Neural progenitor cell (in vitro differentiated cells): ENCODE results near the gene DYSF. TPM values are rescaled to one million over a fixed set of nuclear protein-coding genes. Genes with fewer than 3 reads are reported as not detected.

Source experiments
- DNase-seq: peaks from one replicate; pipeline ENCODE4 v3.0.0-alpha.2; 2016; ENCODE audit warnings: low spot score
- H2AFZ ChIP-seq: fragments of 200-600 bp; sonication (generic); replicated peaks from 2 replicates; pipeline ENCODE4 v1.6.1; 2016; ENCODE audit warnings: antibody characterized with exemption
- H3F3A ChIP-seq: fragments of 200-600 bp; sonication (generic); 2 replicates; pipeline ENCODE4 v1.6.1; 2016; ENCODE audit warnings: antibody characterized with exemption, low read depth
- H3K27ac ChIP-seq: fragments of 200-600 bp; sonication (generic); 2 replicates; pipeline ENCODE4 v1.5.1; 2016; ENCODE audit warnings: mild to moderate bottlenecking
- H3K27me3 ChIP-seq: fragments of 200-600 bp; sonication (generic); 2 replicates; pipeline ENCODE4 v1.6.1; 2016; ENCODE audit warnings: mild to moderate bottlenecking, moderate library complexity
- H3K36me3 ChIP-seq: fragments of 200-600 bp; sonication (generic); 2 replicates; pipeline ENCODE4 v1.5.1; 2016
- H3K4me1 ChIP-seq: fragments of 200-600 bp; sonication (generic); 2 replicates; pipeline ENCODE4 v1.6.1; 2016; ENCODE audit warnings: mixed run types
- H3K4me2 ChIP-seq: fragments of 200-600 bp; sonication (generic); 2 replicates; pipeline ENCODE4 v1.6.1; 2016
- H3K4me3 ChIP-seq: fragments of 200-600 bp; sonication (generic); 2 replicates; pipeline ENCODE4 v1.5.1; 2016
- H3K79me2 ChIP-seq: fragments of 200-600 bp; sonication (generic); 2 replicates; pipeline ENCODE4 v1.6.1; 2016; ENCODE audit warnings: low read depth
- H3K9ac ChIP-seq: fragments of 200-600 bp; sonication (generic); 2 replicates; pipeline ENCODE4 v1.6.1; 2016
- H3K9me3 ChIP-seq: fragments of 200-600 bp; sonication (generic); 2 replicates; pipeline ENCODE4 v1.5.1; 2016; ENCODE audit warnings: low read depth
- H4K20me1 ChIP-seq: fragments of 200-600 bp; sonication (generic); 2 replicates; pipeline ENCODE4 v1.6.1; 2016; ENCODE audit warnings: low read depth
- H3K27ac Mint-ChIP-seq: 3 replicates; pipeline ENCODE4 v1.8.0; 2021; ENCODE audit warnings: mixed read lengths
- H3K27me3 Mint-ChIP-seq: 2 replicates; pipeline ENCODE4 v1.8.0; 2022; ENCODE audit warnings: low read depth, mild to moderate bottlenecking, inconsistent platforms, moderate library complexity, mixed read lengths; ENCODE audit not compliant: insufficient read depth
- H3K36me3 Mint-ChIP-seq: 3 replicates; pipeline ENCODE4 v1.8.0; 2021; ENCODE audit warnings: mixed read lengths
- H3K4me1 Mint-ChIP-seq: 3 replicates; pipeline ENCODE4 v1.8.0; 2021; ENCODE audit warnings: mixed read lengths
- H3K4me3 Mint-ChIP-seq: 3 replicates; pipeline ENCODE4 v1.8.0; 2021; ENCODE audit warnings: mild to moderate bottlenecking, moderate library complexity, mixed read lengths
- H3K9me3 Mint-ChIP-seq: 3 replicates; pipeline ENCODE4 v1.8.0; 2020; ENCODE audit warnings: mixed read lengths
- EZH2 ChIP-seq: fragments of 200-600 bp; sonication (generic); IDR thresholded peaks from 2 replicates; pipeline ENCODE4 v1.6.1; 2017; ENCODE audit warnings: antibody characterized with exemption, mild to moderate bottlenecking, moderate library complexity
- EZH2phosphoT487 ChIP-seq: fragments of 200-600 bp; sonication (generic); IDR thresholded peaks from 2 replicates; pipeline ENCODE4 v1.6.1; 2017; ENCODE audit warnings: antibody characterized with exemption
- total RNA-seq: library from RNA; depleted of rRNA; stranded (reverse); fragments of >200 nt; gene quantifications from 2 replicates; pipeline ENCODE4 v1.2.3, GENCODE V29; 2015; ENCODE audit warnings: low replicate concordance
- TF ChIP-seq, protein P1 (sequence below): fragments of 200-600 bp; sonication (generic); IDR thresholded peaks from 2 replicates; pipeline ENCODE4 v1.5.1; 2017; ENCODE audit warnings: antibody characterized with exemption, mild to moderate bottlenecking

Gene DYSF
- total RNA-seq, 1 donor from 2014 or later, result 0.39 TPM

DNA sequence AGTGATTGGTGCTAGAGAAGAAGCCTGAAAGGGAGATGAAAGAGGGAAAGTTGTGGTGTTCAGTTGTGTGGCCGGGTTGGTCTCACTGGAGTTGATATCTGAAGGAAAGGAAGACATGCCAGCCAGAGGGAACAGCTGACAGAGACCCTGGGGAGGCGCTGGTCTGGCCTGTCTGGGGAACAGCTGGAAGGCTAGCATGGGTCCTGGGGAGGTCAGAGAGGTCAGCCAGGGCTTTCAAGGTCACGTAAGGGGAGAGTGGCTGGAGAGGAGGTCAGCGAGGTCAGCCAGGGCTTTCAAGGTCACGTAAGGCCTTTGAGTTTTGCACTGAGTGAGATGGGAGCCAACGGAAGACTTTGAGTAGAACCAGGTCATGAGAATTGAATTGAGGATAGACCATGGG lies 11.0 kb downstream of the DYSF start:
- H3K4me3 Mint-ChIP-seq, result no peak overlapping the region
- H3K4me1 ChIP-seq, result peaks cover 7% of the 10 kb centered on the region
- no peaks in the 10 kb centered on the region for H3K36me3 ChIP-seq
- no peaks in the 10 kb centered on the region for H3K36me3 Mint-ChIP-seq
- TF ChIP-seq, protein P1, sequence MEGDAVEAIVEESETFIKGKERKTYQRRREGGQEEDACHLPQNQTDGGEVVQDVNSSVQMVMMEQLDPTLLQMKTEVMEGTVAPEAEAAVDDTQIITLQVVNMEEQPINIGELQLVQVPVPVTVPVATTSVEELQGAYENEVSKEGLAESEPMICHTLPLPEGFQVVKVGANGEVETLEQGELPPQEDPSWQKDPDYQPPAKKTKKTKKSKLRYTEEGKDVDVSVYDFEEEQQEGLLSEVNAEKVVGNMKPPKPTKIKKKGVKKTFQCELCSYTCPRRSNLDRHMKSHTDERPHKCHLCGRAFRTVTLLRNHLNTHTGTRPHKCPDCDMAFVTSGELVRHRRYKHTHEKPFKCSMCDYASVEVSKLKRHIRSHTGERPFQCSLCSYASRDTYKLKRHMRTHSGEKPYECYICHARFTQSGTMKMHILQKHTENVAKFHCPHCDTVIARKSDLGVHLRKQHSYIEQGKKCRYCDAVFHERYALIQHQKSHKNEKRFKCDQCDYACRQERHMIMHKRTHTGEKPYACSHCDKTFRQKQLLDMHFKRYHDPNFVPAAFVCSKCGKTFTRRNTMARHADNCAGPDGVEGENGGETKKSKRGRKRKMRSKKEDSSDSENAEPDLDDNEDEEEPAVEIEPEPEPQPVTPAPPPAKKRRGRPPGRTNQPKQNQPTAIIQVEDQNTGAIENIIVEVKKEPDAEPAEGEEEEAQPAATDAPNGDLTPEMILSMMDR, result no peak
- TF ChIP-seq EZH2phosphoT487, result no peak
- TF ChIP-seq EZH2, result no peak
- H3K9me3 Mint-ChIP-seq, result no peaks in the 10 kb centered on the region
- no peak for DNase-seq
- no peak overlapping the region for H3K27ac Mint-ChIP-seq
- H3K27ac ChIP-seq, result no peak overlapping the region
- no peak overlapping the region for H3K9ac ChIP-seq
- H3K27me3 ChIP-seq, result peaks cover 85% of the 10 kb centered on the region
- H3K27me3 Mint-ChIP-seq, result peaks cover 24% of the 10 kb centered on the region
- no peak overlapping the region for H2AFZ ChIP-seq
- H3K4me3 ChIP-seq, result no peak overlapping the region
- peaks cover 10% of the 10 kb centered on the region for H4K20me1 ChIP-seq
- no peaks in the 10 kb centered on the region for H3K79me2 ChIP-seq
- peaks cover 6% of the 10 kb centered on the region for H3F3A ChIP-seq
- peaks cover 16% of the 10 kb centered on the region for H3K4me1 Mint-ChIP-seq
- no peaks in the 10 kb centered on the region for H3K9me3 ChIP-seq
- H3K4me2 ChIP-seq, result no peak overlapping the region

DNA sequence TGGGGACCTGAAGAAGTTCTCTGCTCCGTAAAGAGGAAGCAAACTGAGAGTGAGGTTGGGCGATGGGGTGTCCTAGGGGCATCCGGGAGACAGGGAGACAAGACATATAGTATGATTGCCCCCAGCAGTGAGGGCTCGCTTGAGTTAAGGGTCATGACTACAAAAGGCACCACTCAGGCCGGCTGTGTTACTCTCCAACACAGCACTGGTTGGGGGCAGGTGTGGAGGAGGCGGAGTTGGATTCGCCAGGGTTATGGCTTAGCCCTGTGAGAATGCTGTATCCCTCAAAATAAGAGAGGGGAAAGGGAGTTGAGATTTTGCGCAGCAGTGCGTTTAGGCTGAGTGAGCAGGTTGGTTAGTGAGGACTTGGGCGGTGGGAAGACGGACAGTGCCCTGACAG lies 12.0 kb downstream of the DYSF start:
- peak overlapping the region; percentile 92 for H3K4me2 ChIP-seq

DNA sequence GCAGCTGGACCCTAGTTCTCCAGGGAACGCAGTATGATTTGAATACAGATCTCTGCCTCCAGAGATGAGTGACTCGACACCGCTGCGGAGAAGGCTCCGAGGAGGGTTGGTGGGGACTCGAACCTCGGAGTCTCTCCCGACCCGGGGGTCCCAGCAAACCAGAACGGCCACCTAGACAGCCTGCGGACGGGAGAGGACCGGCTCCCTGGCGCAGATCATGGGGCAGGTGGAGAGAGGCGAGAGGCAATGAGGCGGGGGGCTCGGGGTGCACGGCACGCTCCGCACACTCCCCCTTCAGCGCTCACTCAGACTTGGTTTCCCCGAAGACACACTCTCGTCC lies 12.6 kb downstream of the DYSF start:
- peaks cover 6% of the 10 kb centered on the region for H3F3A ChIP-seq
- H3K4me3 Mint-ChIP-seq, result no peak overlapping the region
- peak overlapping the region; percentile 86 for H2AFZ ChIP-seq
- H4K20me1 ChIP-seq, result peaks cover 10% of the 10 kb centered on the region
- peaks cover 93% of the 10 kb centered on the region for H3K27me3 ChIP-seq
- no peaks in the 10 kb centered on the region for H3K9me3 ChIP-seq
- peaks cover 7% of the 10 kb centered on the region for H3K4me1 ChIP-seq
- no peak overlapping the region for H3K9ac ChIP-seq
- no peaks in the 10 kb centered on the region for H3K9me3 Mint-ChIP-seq
- H3K4me2 ChIP-seq, result peak overlapping the region; percentile 92
- no peak for DNase-seq
- no peak overlapping the region for H3K27ac Mint-ChIP-seq
- H3K27ac ChIP-seq, result no peak overlapping the region
- TF ChIP-seq EZH2phosphoT487 (no peak), EZH2 (no peak)
- TF ChIP-seq, protein P1, result no peak
- H3K27me3 Mint-ChIP-seq, result peaks cover 20% of the 10 kb centered on the region
- H3K36me3 ChIP-seq, result no peaks in the 10 kb centered on the region
- peak overlapping the region; percentile 61 for H3K4me3 ChIP-seq
- H3K36me3 Mint-ChIP-seq, result no peaks in the 10 kb centered on the region
- H3K79me2 ChIP-seq, result no peaks in the 10 kb centered on the region
- H3K4me1 Mint-ChIP-seq, result peaks cover 9% of the 10 kb centered on the region

More for the DNA sequence above, 12.0 kb downstream of the DYSF start:
- H3K4me3 ChIP-seq, result no peak overlapping the region
- TF ChIP-seq, protein P1, result no peak
- TF ChIP-seq EZH2, result no peak
- no peak for TF ChIP-seq EZH2phosphoT487
- H3K9ac ChIP-seq, result no peak overlapping the region
- Mint-ChIP-seq H3K36me3 (no peaks in the 10 kb centered on the region), H3K9me3 (no peaks in the 10 kb centered on the region), H3K4me3 (no peak overlapping the region), H3K4me1 (peaks cover 11% of the 10 kb centered on the region), H3K27ac (no peak overlapping the region), H3K27me3 (peaks cover 24% of the 10 kb centered on the region)
- no peak for DNase-seq
- H4K20me1 ChIP-seq, result peaks cover 10% of the 10 kb centered on the region
- no peaks in the 10 kb centered on the region for H3K36me3 ChIP-seq
- no peak overlapping the region for H2AFZ ChIP-seq
- H3K79me2 ChIP-seq, result no peaks in the 10 kb centered on the region
- H3F3A ChIP-seq, result peaks cover 6% of the 10 kb centered on the region
- H3K27ac ChIP-seq, result no peak overlapping the region
- H3K4me1 ChIP-seq, result peaks cover 7% of the 10 kb centered on the region
- H3K9me3 ChIP-seq, result no peaks in the 10 kb centered on the region
- H3K27me3 ChIP-seq, result peaks cover 93% of the 10 kb centered on the region
